Measurements from ENCODE around the gene HINT3.
"Not testable (repeated sequence)": the region's sequence is repeated elsewhere in the genome, so short reads cannot be mapped to it uniquely, and the experiment has no call there.

The HINT3 gene

GRCh38 chr6:125954735-125955339, 1.7 kb upstream of the HINT3 start:
- no peak for DNase-seq
- in situ Hi-C loops (cut with HindIII; ENCODE audit: low pct_ligation_motif_present, low pct_unique_long_range_greater_than_20kb, low sequenced_read_pairs) = no loop called here

GRCh38 chr6:125955973-125956372, 597 bp upstream of the HINT3 start:
- no peak for DNase-seq
- in situ Hi-C loops (cut with HindIII; ENCODE audit: low pct_ligation_motif_present, low pct_unique_long_range_greater_than_20kb, low sequenced_read_pairs) = no loop called here

GRCh38 chr6:125957391-125957693, 772 bp downstream of the HINT3 start:
- in situ Hi-C loops (cut with HindIII; ENCODE audit: low pct_ligation_motif_present, low pct_unique_long_range_greater_than_20kb, low sequenced_read_pairs) = no loop called here
- DNase-seq = no peak

GRCh38 chr6:125957845-125958244, 1.3 kb downstream of the HINT3 start:
- in situ Hi-C loops (cut with HindIII; ENCODE audit: low pct_ligation_motif_present, low pct_unique_long_range_greater_than_20kb, low sequenced_read_pairs) = no loop called here
- DNase-seq = no peak

GRCh38 chr6:125959041-125959440, 2.5 kb downstream of the HINT3 start:
- in situ Hi-C loops (cut with HindIII; ENCODE audit: low pct_ligation_motif_present, low pct_unique_long_range_greater_than_20kb, low sequenced_read_pairs) = no loop called here

GRCh38 chr6:125961117-125961516, 4.5 kb downstream of the HINT3 start:
- DNase-seq = no peak
- in situ Hi-C loops (cut with HindIII; ENCODE audit: low pct_ligation_motif_present, low pct_unique_long_range_greater_than_20kb, low sequenced_read_pairs) = no loop called here

More at GRCh38 chr6:125959041-125959440, 2.5 kb downstream of the HINT3 start:
- no peak for DNase-seq

GRCh38 chr6:125962900-125963497, 6.4 kb downstream of the HINT3 start:
- no peak for DNase-seq
- in situ Hi-C loops (cut with HindIII; ENCODE audit: low pct_ligation_motif_present, low pct_unique_long_range_greater_than_20kb, low sequenced_read_pairs) = no loop called here

GRCh38 chr6:125963817-125964216, 7.2 kb downstream of the HINT3 start:
- no peak for DNase-seq
- in situ Hi-C loops (cut with HindIII; ENCODE audit: low pct_ligation_motif_present, low pct_unique_long_range_greater_than_20kb, low sequenced_read_pairs) = no loop called here

- DNase-seq = no peak
- in situ Hi-C loops (cut with HindIII; ENCODE audit: low pct_ligation_motif_present, low pct_unique_long_range_greater_than_20kb, low sequenced_read_pairs) = no loop called here
Measured at GRCh38 chr6:125966569-125966968, 10.0 kb downstream of the HINT3 start.

- in situ Hi-C loops (cut with HindIII; ENCODE audit: low pct_ligation_motif_present, low pct_unique_long_range_greater_than_20kb, low sequenced_read_pairs) = no loop called here
- DNase-seq = no peak
Measured at GRCh38 chr6:125968493-125968892, 11.9 kb downstream of the HINT3 start.

- in situ Hi-C loops (cut with HindIII; ENCODE audit: low pct_ligation_motif_present, low pct_unique_long_range_greater_than_20kb, low sequenced_read_pairs) = no loop called here
- no peak for DNase-seq
Measured at GRCh38 chr6:125970760-125971159, 14.2 kb downstream of the HINT3 start.

- in situ Hi-C loops (cut with HindIII; ENCODE audit: low pct_ligation_motif_present, low pct_unique_long_range_greater_than_20kb, low sequenced_read_pairs); DNase-seq: not testable (repeated sequence)
Measured at GRCh38 chr6:125972478-125972877, 15.9 kb downstream of the HINT3 start.

GRCh38 chr6:125974214-125974866, 17.8 kb downstream of the HINT3 start:
- in situ Hi-C loops (cut with HindIII; ENCODE audit: low pct_ligation_motif_present, low pct_unique_long_range_greater_than_20kb, low sequenced_read_pairs) = no loop called here
- DNase-seq = peak; percentile 61

GRCh38 chr6:125979101-125979500, 22.5 kb downstream of the HINT3 start:
- in situ Hi-C loops (cut with HindIII; ENCODE audit: low pct_ligation_motif_present, low pct_unique_long_range_greater_than_20kb, low sequenced_read_pairs) = no loop called here
- no peak for DNase-seq

- no peak for DNase-seq
- in situ Hi-C loops (cut with HindIII; ENCODE audit: low pct_ligation_motif_present, low pct_unique_long_range_greater_than_20kb, low sequenced_read_pairs) = no loop called here
Measured at GRCh38 chr6:125981571-125982185, 25.1 kb downstream of the HINT3 start.

GRCh38 chr6:125983246-125983945, 26.8 kb downstream of the HINT3 start:
- in situ Hi-C loops (cut with HindIII; ENCODE audit: low pct_ligation_motif_present, low pct_unique_long_range_greater_than_20kb, low sequenced_read_pairs) = no loop called here
- DNase-seq = peak; percentile 40

- in situ Hi-C loops (cut with HindIII; ENCODE audit: low pct_ligation_motif_present, low pct_unique_long_range_greater_than_20kb, low sequenced_read_pairs) = no loop called here
- no peak for DNase-seq
Measured at GRCh38 chr6:125984311-125984710, 27.7 kb downstream of the HINT3 start.

GRCh38 chr6:125985522-125985921, 29.0 kb downstream of the HINT3 start:
- DNase-seq = no peak
- in situ Hi-C loops (cut with HindIII; ENCODE audit: low pct_ligation_motif_present, low pct_unique_long_range_greater_than_20kb, low sequenced_read_pairs) = no loop called here

GRCh38 chr6:125985979-125986300, 29.4 kb downstream of the HINT3 start:
- DNase-seq = no peak
- in situ Hi-C loops (cut with HindIII; ENCODE audit: low pct_ligation_motif_present, low pct_unique_long_range_greater_than_20kb, low sequenced_read_pairs) = no loop called here

Data from ACHN (cell line).